ENCODE measurements around the gene ZDHHC14.
"Not testable (repeated sequence)": the region's sequence is repeated elsewhere in the genome, so short reads cannot be mapped to it uniquely, and the experiment has no call there.

Gene ZDHHC14

DNA sequence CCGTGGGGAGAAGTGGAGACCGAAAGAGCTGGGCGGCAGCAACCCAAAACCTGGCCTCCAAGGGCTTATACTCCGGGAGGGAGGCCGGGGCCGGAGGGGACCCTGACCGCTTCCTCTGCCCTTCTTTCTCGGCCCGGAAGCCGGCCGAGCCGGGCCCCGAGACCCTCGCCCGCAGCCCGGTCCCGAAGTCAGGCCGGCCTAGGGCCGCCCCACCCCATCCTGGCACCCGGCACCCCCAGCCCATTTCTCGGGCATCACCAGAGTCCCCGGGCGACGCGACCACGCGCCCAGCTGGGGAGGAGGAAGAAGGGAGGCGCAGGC, 572 bp upstream of the ZDHHC14 start:
- DNase-seq (ENCODE audit: low read depth), result no peak

DNA sequence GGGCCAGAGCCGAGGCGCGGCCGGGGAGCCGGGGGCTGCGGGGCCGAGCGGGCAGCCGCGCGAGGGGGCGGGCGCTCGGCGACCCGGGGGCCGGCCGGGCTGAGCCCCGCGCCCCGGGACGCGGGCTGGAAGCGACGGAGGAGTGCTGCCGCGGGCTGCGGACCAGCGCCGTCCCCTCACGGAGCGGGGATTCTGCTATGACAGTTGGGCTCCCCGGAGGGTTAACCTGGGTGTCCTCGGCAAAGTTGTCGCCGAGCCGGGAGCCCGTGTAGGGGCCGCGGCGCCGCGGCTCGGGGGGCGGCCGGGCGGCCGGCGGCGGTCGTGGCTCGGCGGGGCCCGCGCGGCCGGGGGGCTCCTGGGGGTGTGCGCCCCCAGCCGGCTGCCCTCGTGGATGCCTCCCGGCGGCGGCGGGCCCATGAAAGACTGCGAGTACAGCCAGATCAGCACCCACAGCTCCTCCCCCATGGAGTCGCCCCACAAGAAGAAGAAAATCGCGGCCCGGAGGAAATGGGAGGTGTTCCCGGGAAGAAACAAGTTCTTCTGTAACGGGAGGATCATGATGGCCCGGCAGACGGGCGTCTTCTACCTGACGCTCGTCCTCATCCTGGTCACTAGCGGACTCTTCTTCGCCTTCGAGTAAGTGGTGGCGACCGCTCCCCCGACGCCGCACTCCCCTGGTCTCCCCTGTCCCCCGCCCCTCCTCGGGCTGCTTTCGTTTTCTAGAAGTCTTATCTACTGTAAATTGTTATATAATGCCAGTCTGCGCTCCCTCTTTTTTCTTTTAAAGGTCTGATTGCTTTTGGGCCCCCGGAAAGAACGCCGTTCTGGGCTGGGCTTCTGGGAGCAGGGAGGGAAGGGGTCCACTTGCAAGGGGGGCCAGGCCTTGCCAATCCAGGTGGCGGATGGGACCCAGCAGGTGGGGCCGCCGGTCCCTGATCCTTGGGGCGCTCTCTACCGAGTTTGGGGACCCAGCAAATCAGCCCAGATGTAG, 936 bp downstream of the ZDHHC14 start:
- peak; percentile 33 for DNase-seq (ENCODE audit: low read depth)

DNA sequence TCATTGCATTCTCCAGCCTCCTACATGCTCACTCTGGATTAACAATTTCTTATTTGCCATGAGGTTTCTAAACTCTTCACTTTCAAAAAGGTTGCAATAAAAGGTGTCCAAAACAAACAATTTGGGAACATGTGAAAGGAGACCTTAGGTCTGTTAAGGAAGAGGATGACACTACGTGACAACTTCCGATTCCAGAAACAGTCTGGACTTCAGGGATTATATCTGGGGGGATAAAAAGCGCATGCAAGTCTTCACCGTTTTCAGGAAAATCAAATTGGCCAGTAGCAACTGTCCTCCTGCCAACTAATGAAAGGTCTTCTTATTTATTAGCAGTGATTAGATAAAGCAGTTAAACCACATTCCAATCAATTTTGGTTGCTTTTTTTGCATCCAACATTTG, 1.8 kb downstream of the ZDHHC14 start:
- no peak for DNase-seq (ENCODE audit: low read depth)

DNA sequence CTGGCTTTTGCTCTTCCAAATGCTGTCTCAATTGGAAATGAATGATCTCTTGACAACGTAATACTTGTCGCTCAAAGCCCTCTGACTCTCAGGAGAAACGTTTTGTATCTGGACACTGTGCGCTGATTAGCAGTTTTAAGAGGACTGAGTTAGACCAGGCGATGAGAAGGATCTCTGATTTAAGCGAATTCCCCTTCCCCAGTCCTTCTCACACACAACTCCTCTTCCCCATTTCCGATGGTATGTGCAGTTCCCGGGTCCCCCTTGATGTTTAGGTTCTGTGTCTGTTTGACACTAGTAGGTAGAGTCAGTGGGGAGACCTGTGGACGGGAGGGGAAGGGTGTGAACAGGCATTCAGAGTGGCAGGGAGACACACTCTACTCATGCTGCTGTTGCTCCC, 2.5 kb downstream of the ZDHHC14 start:
- DNase-seq (ENCODE audit: low read depth), result no peak

DNA sequence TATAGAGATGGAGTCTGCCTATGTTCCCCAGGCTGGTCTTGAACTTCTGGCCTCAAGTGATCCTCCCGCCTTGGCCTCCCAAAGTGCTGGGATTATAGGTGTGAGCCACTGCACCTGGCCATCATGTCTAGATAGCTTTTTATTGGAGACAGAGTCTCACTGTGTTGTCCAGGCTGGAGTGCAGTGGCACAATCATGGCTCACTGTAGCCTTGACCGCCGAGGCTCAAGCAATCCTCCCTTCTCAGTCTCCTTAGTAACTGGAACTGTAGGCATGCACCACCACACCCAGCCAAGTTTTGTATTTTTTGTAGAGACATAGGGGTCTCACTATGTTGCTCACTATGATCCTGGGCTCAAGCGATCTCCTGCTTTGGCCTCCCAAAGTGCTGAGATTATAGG, 4.0 kb downstream of the ZDHHC14 start:
- DNase-seq (ENCODE audit: low read depth), result not testable (repeated sequence)

DNA sequence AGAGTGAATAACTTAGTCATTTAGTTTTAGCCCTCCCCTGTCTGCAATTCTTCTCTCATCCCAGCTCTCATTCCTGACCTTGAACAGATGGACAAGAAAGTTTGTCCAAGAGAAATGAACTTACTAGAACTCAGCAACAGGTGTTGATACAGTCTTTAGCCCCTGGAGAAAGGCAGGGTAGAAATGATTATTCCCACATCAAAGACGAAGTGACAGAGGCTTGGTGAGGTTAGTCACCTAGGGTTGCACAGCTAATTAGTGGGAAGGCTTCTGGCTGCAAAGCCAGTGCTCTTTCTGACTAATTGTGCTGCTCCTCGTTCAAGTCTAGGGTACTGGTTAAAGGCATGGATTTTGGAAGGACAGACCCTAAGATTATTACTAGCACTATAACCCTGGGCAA, 4.5 kb downstream of the ZDHHC14 start:
- DNase-seq (ENCODE audit: low read depth), result no peak

DNA sequence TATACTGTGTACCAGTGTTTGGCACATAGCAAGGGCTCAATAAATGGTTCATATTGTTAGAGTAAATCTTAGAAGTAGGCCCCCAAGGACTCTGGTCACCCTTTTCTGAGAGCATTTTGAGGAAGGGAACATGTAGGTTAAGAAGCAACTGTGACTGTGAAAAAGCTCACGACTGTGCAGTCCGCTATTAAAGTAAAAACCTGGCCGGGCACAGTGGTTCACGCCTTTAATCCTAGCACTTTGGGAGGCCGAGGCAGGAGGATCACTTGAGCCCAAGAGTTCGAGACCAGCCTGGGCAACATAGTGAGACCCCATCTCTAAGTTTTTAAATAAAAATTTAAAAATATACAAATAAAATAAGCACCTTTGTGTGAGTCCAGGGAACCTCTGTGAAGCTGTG, 5.0 kb downstream of the ZDHHC14 start:
- no peak for DNase-seq (ENCODE audit: low read depth)

DNA sequence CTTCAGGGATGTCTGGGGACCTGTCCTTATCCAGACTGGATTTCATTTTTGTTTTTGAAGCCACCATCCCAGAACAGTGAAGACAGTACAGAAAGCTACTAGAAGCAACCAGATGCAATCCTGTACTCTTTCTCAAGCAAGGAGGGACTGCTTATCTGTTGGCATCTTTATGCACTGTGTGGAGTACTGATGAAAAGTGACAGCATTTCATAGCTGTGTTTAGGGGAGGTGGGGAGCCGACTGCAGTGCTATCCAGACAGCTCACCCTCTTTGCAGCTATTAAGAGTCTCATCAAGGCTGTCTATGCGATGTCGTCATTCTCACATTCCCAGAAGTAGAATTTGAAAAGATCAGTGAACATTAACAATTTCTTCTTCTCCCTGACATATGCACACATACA, 5.5 kb downstream of the ZDHHC14 start:
- DNase-seq (ENCODE audit: low read depth), result no peak

DNA sequence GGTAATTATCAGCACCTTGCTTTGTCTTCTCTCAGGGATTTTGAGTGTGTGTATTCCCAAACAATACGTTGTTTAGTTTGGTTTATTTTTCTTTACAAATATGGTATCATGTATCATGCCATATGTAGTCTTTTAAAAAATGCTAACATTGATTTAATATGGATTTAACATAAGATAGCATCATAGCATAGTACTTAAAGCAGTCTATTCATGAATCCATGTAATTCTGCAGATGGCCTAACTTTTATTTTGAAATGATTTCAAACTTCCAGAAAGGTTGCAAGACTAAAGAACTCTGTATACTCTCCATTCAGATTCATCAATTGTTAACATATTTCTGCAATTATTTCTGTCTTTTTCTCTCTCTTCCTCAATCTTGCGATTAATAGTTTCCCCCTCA, 7.9 kb downstream of the ZDHHC14 start:
- no peak for DNase-seq (ENCODE audit: low read depth)

DNA sequence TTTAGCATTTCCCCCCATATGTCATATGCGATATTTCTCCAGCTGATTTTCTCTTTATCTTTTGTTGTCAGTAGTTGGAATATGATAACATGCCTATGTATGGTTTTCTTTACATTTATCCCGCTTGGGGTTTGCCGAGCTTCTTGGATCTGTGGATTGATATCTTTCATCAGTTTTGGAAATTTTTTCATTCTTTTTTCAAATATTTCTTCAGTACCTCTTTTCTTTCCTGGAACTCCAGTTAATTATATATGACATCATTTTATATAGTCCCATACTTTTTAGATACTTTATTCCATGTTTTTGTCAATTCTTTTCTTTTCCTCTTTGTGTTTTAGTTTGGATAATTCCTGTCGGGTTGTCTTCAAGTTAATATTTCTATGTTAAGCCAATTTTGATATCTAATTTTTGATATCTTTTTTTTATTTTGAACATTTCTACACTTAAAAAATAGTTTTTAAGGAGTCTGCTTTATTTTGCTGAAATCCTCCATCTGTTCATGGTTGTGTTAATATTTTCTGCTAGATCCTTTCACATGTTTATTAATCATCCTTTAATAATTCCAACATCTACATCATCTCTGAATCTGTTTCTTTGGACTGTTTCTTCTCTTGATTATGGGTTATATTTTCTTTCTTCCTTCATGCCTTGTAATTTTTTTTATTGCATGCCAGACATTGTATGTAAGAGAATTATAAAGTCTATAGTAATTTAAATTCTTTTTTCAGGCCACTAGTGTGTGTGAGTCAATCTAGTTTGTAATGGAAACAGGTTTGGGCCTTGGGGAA, 9.5 kb downstream of the ZDHHC14 start:
- DNase-seq (ENCODE audit: low read depth), result no peak

DNA sequence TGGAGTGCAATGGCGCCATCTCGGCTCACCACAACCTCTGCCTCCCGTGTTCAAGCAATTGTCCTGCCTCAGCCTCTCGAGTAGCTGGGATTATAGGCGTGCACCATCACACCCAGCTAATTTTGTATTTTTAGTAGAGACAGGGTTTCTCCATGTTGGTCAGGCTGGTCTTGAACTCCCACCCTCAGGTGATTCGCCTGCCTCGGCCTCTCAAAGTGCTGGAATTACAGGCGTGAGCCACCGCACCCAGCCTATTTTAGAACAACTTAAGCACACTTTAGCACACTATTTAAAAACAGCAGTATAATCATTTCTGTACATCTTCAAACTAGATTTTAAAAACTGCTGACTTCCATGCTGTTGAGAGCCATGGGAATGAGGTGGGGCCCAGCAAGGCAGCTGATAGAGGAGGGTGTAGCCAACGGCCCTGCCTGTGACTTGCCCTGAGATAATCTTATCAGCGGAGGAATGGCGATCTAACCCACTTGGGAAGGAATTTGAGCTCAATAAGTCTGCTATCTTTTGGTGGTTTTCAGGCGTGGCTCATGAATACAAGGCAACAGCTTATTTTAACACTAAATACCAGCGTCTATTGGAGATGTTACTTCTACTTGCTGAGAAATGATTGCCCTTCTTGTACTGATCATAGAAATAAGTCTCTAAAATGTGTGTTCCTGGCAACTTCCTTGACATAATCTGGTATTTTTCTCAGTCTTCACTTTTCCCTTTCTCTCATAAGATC, 12.1 kb downstream of the ZDHHC14 start:
- no peak for DNase-seq (ENCODE audit: low read depth)

DNA sequence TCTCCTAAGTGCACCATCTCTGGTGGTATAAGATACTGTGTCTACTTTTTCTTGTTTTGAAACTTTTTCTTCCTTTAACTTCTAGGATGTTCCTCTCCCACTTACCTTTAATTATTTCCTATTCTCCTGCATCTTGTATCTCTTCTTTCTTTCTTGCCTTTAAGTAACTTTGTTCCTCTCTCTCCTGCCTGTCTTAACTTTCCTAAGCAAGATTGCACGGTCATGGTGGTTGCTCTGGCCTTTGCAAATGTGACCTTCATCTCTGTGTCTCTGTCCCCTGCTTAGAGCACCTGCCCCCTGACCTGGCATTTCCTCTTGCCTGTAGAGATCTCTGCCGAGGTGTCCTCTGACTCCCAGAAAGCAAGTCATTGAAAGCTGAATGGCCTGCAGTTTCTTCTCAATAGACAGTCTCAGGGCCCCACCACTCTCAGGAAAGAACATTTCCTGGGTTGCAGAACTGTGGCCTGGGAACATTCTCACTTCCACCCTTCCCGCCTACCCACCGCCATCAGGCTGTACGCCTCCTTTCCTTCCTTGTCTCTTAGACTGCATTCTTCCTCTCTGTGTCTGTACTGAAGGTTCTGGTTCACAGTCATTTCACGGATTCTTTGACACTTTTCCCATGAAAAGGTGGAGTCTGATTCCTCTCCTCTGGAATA, 12.8 kb downstream of the ZDHHC14 start:
- no peak for DNase-seq (ENCODE audit: low read depth)

DNA sequence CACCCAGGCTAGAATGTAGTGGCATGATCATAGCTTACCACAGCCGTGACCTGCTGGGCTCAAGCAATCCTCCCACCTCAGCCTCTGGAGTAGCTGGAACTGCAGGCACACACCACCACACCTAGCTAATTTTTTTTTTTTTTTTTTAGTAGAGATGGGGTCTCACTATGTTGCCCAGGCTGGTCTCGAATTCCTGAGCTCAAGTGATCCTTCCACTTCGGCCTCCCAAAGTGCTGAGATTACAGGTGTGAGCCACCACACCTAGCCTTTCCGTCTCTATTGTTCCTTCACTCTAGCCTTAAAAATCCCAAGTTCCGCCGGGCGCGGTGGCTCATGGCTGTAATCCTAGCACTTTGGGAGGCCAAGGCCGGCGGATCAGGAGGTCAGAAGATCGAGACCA, 14.2 kb downstream of the ZDHHC14 start:
- DNase-seq (ENCODE audit: low read depth), result not testable (repeated sequence)

DNA sequence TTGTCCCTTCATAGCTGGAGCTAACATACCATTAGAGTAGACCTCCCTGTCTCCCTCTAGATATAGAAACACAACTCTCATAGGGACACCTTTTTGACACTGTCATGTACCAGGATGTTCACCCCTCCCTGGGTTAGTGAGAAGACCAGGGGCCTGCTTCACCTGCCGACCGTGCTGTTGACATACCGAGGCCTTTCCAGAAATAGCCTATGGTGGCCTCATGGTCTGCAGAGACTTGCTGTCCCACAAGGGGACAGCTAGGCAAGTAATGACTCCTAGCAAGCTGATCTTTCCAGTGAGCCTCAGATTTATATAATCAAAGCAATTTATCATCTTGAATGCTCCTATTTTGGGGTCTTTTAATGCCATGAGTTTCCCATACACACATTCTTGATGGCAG, 15.0 kb downstream of the ZDHHC14 start:
- no peak for DNase-seq (ENCODE audit: low read depth)

DNA sequence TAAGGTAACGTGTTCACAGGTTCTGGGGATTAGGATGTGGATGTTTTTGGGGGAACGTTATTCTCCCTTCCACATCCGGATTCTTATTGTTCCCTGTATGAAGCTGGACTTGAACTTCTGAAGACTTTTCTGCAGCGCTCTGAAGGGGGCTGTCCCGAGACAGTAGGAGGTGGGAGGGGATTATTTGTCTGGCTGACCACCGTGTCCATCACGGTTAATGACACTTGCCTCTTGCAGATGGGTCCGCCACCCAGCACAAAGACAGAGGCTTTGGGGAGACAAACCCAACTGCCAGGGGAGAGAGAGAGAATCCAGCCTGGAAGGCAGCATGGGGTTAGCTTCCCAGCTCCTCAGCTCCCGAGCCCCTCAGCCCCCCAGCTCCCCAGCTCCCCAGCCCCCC, 16.7 kb downstream of the ZDHHC14 start:
- DNase-seq (ENCODE audit: low read depth), result no peak

DNA sequence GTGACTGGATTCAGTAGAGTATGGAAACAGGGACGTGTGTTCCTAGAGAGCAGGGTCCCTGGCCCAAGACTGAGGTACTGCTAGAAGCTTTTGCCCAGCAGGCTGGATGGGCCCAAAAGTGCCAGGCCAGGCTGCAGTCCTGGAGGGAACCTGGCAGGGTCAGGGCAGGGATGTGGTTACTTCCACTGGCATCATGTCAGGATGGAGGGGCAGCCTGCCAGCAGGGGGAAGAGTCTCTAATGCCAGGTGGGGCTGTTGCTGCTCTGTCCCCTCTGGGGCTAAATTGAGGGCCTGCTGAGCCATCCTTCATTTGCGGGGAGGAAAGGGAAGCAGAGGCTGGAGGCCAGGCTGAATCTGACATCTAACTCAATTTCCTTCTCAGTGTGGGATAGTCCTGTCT, 17.2 kb downstream of the ZDHHC14 start:
- DNase-seq (ENCODE audit: low read depth), result no peak

DNA sequence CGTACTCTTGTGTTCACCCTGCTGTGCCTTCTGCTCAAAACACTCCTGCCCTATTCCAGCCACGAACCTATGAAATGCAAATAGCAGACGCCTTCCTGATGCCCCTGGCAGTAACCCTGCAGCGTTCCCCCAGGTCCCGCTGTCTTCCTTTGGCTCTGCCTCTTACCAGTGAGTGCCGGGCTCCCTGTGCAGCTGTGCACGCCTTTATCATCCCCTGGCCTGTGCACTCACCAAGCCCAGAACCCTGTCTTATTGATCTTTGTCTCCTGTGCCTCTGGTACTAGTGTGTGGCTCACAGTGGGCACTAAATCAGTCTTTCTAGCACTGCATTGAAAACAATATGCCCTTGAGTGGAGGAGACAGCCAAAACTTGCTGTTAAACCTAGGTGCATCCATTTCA, 19.7 kb downstream of the ZDHHC14 start:
- no peak for DNase-seq (ENCODE audit: low read depth)

DNA sequence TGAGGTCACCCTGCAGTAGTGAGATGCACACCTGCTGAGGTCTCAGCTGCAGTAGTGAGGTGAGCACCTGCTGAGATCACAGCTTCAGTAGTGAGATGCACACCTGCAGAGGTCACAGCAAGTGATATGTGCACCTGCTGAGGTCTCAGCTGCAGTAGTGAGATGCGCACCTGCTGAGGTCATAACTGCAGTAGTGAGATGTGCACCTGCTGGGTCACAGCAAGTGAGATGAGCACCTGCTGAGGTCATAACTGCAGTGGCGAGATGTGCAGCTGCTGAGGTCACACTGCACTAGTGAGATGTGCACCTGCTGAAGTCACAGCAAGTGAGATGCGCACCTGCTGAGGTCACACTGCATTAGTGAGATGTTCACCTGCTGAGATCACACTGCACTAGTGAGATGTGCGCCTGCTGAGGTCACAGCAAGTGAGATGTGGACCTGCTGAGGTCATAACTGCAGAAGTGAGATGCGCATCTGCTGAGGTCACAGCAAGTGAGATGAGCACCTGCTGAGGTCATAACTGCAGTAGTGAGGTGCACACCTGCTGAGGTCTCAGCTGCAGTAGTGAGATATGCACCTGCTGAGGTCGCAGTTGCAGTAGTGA, 20.8 kb downstream of the ZDHHC14 start:
- DNase-seq (ENCODE audit: low read depth), result no peak

DNA sequence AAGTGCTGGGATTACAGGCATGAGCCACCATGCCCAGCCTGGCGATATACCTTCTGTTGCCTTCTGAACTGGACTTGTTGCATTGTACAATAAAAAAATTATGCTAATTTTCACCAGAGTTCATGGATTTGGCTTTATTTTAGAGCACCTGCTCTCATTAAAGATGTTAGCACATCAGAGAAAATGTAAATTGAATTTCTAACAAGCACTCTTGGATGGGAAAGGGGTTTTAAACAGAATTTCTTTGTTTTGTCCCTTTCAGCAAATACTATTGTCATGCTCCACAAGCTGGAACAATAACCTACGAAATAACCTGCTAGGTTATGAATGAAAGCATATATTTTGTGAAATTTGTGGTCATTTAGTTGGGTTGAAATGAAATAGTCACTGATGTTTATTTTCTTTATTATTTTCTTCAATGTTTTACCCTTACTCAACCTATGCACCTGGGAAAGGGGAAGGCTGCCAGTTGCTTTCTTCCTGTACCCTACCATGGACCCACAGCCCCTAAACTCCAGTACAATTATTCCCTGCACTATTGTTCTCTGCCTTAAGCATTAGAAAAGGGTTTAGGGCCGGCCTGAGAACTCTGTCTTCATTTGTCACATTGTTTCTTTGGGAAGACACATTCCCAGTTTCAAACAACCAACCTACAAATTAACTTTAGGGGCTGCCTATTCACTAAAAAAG, 22.2 kb downstream of the ZDHHC14 start:
- DNase-seq (ENCODE audit: low read depth), result no peak

DNA sequence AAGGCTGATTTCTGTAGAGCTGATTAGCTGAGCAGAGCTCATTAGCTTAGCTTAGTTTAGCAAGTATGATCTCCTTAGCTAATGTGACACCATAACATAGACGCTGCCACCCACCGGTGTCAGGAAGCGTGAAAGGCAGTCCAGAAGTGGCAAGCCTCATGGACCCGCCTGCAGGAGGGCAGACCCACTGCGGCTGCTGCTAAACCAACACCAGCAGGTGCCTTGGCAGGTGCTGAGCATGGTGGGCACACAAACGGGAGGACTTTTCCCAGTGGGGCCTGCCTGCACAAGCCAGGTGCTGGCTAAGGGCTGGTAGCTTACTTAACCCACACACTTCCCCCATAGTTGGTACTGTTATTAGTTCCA, 22.7 kb downstream of the ZDHHC14 start:
- no peak for DNase-seq (ENCODE audit: low read depth)

DNA sequence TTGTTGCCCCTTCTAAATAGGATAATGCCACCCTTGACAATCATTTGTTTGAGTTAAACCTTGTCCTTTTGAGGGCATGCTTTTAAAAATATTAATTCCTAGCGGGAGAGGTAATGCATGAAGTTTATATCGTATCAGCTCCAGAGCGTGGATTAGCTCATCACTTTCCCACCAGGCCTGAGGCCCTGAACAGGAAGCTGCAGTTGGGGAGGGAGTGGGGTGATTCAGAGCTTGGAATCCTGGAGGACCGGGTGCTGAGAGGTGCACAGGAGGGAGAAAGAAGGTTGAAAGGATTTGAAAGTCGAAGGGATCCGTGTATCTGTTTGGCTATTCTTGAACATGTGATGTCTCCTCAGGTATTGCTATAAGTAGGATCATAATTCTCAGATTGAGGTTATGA, 25.0 kb downstream of the ZDHHC14 start:
- DNase-seq (ENCODE audit: low read depth), result no peak
